ENCODE results near the gene MATN3. TPM values are rescaled to one million over a fixed set of nuclear protein-coding genes. Genes with fewer than 3 reads are reported as not detected.

The MATN3 gene, protein sequence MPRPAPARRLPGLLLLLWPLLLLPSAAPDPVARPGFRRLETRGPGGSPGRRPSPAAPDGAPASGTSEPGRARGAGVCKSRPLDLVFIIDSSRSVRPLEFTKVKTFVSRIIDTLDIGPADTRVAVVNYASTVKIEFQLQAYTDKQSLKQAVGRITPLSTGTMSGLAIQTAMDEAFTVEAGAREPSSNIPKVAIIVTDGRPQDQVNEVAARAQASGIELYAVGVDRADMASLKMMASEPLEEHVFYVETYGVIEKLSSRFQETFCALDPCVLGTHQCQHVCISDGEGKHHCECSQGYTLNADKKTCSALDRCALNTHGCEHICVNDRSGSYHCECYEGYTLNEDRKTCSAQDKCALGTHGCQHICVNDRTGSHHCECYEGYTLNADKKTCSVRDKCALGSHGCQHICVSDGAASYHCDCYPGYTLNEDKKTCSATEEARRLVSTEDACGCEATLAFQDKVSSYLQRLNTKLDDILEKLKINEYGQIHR
- polyA plus RNA-seq, result 2.5 TPM
- long read RNA-seq, donor 1, result 0 reads
- long read RNA-seq, donor 2, partial matches to known transcripts, result 0 of 2 reads
- long read RNA-seq, donor 2, other reads (novel, unspliced or antisense), result 0 of 2 reads
- long read RNA-seq, donor 3, result 0 reads
- long read RNA-seq, donor 4, result 0 reads
- long read RNA-seq, donor 5, result 0 reads
- long read RNA-seq, donor 6, partial matches to known transcripts, result 0 of 1 reads
- long read RNA-seq, donor 6, other reads (novel, unspliced or antisense), result 0 of 1 reads
- long read RNA-seq, donor 7, result 0 reads
- long read RNA-seq, donor 8, transcript MATN3-201 (8 exons, 2,524 nt), result major isoform, 5 of 5 reads
- long read RNA-seq, donor 8, partial matches to known transcripts, result 0 of 5 reads
- long read RNA-seq, donor 8, other reads (novel, unspliced or antisense), result 0 of 5 reads
- long read RNA-seq, donor 9, result 0 reads
- long read RNA-seq, donor 10, partial matches to known transcripts, result 0 of 1 reads
- long read RNA-seq, donor 10, other reads (novel, unspliced or antisense), result 0 of 1 reads
- long read RNA-seq, donor 11, partial matches to known transcripts, result 0 of 1 reads
- long read RNA-seq, donor 11, other reads (novel, unspliced or antisense), result 0 of 1 reads

DNA sequence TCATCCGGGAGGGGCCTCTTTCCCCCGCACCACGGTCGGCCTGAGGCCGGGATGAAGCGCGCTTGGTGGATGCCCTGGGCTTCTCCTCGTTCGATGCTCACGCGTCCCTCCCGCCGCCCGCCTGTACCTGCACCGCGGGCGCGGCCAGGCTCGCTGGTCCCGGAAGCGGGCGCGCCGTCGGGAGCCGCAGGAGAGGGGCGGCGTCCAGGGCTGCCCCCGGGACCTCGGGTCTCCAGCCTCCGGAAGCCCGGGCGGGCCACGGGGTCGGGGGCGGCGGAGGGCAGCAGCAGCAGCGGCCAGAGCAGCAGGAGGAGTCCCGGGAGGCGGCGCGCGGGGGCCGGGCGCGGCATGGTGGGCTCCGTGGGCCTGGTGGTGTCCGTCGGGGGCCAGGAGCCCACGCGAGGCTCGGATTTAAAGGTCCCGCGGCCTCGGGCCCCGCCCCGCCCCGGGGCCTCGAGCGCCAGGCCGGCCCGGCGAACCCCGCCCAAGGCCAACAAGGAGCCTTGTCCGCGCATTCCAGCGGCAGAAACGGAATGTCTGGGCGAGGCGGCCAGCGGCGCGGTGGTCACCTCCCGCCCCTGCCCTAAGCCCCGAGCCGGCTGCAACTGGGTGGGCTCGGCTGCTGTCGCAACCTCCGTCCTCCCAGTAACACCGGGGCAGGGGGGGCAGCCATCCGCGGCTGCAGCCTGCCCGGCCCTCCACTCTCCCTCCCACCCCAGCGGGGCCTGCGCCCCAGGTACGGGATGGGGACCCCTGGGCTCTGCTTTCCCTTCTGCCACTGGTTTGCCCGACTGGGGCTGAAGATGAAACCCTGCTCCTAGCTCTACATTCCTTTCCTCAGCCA lies at the start of gene MATN3:
TSS of gene MATN3 (minus strand) at position 387 of the 844 bp plus-strand sequence. CDS start at position 350, 37 bp downstream.
- Histone ChIP-seq H3K27me3 (ENCODE audit: control insufficient read depth, insufficient read depth, low read length) (peaks cover 37% of the 10 kb centered on the region), H3K4me3 (ENCODE audit: low read length) (peak within 1 kb of the TSS; percentile 19), H3K9me3 (ENCODE audit: control insufficient read depth, low read depth, low read length) (no peaks in the 10 kb centered on the region), H3K4me1 (ENCODE audit: control insufficient read depth, insufficient read depth, low read length) (no peaks in the 10 kb centered on the region), H3K27ac (ENCODE audit: low read length) (no peak within 1 kb of the TSS), H3K36me3 (ENCODE audit: control insufficient read depth, insufficient read depth, low read length) (no peaks in the 10 kb centered on the region)
- DNase-seq, result peak in 1 of 2 donors; percentile 41
- WGBS (ENCODE audit: insufficient coverage, low lambda C conversion rate), result no CpG with 5 or more reads among the region's 87 CpGs

DNA sequence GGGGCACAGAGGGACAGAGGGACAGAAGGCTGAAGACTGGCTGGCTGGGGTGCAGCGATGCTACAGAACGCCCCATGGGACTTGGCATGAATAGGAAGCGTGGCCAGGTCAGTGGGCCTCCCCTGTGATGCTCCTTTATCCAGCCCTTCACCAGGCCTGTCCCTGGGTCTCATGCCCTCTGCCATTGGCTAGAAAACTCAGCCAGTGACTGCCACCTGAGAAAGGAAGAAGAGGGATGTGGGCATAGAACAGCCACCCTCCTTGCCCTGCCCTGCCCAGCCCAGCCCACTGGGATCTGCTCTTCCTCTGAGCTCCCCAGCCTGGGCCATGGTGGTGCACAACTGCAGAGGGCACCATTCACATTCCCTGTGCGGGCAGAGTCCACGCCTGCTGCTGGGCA lies 49.5 kb upstream of the MATN3 start:
- DNase-seq, result no peak
- H3K9me3 ChIP-seq (ENCODE audit: control insufficient read depth, low read depth, low read length), result no peaks in the 10 kb centered on the region
- no peak overlapping the region for H3K4me3 ChIP-seq (ENCODE audit: low read length)
- H3K4me1 ChIP-seq (ENCODE audit: control insufficient read depth, insufficient read depth, low read length), result no peaks in the 10 kb centered on the region
- WGBS (ENCODE audit: insufficient coverage, low lambda C conversion rate), result no CpG with 5 or more reads among the region's 5 CpGs
- H3K27ac ChIP-seq (ENCODE audit: low read length), result peak overlapping the region; percentile 61
- no peaks in the 10 kb centered on the region for H3K27me3 ChIP-seq (ENCODE audit: control insufficient read depth, insufficient read depth, low read length)
- H3K36me3 ChIP-seq (ENCODE audit: control insufficient read depth, insufficient read depth, low read length), result no peaks in the 10 kb centered on the region

DNA sequence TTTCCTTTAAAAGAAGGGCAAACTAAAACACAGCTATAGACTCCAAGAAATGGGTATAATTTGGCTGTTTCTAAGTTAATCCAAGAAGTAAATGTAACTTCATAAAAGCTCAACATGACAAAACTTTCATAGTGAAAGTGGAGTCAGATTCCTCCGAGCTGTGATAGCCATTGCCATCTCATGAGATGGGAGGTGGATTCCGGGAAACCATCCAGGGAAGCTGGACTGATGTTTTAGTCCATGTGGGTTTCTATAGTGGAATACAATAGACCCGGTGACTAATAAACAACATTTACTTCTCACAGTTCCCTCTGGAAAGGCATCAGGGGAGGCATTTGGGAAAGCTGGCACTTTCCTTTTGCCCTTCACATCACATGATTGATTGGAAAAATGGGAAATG lies 49.0 kb upstream of the MATN3 start:
- H3K27me3 ChIP-seq (ENCODE audit: control insufficient read depth, insufficient read depth, low read length), result no peaks in the 10 kb centered on the region
- 60% methylated on average over 1 of the region's 3 CpGs for WGBS (ENCODE audit: insufficient coverage, low lambda C conversion rate)
- no peaks in the 10 kb centered on the region for H3K9me3 ChIP-seq (ENCODE audit: control insufficient read depth, low read depth, low read length)
- DNase-seq, result no peak
- H3K27ac ChIP-seq (ENCODE audit: low read length), result no peak overlapping the region
- H3K36me3 ChIP-seq (ENCODE audit: control insufficient read depth, insufficient read depth, low read length), result no peaks in the 10 kb centered on the region
- no peaks in the 10 kb centered on the region for H3K4me1 ChIP-seq (ENCODE audit: control insufficient read depth, insufficient read depth, low read length)
- no peak overlapping the region for H3K4me3 ChIP-seq (ENCODE audit: low read length)

DNA sequence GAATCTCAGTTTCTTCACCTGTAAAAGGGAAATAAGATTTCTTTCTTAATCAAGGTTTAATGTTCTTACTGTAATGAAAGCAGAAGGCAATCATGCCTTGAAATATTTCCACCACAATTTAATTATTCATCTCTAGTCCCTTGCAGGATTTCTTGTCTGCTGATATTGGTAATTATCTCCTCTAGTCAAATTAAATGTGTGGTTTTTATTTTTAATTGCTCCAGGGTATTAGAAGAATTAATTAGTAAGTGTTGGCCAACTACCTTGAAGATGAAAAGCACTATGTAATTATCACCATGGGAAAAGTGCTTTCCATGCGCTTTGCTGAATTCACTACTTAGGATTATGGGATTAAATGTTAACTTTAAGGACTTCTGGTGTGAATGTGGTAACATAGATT lies 47.6 kb upstream of the MATN3 start:
- no peaks in the 10 kb centered on the region for H3K36me3 ChIP-seq (ENCODE audit: control insufficient read depth, insufficient read depth, low read length)
- no peak for DNase-seq
- no peaks in the 10 kb centered on the region for H3K27me3 ChIP-seq (ENCODE audit: control insufficient read depth, insufficient read depth, low read length)
- no peak overlapping the region for H3K4me3 ChIP-seq (ENCODE audit: low read length)
- no peaks in the 10 kb centered on the region for H3K9me3 ChIP-seq (ENCODE audit: control insufficient read depth, low read depth, low read length)
- H3K4me1 ChIP-seq (ENCODE audit: control insufficient read depth, insufficient read depth, low read length), result no peaks in the 10 kb centered on the region
- no CpG with 5 or more reads among the region's 1 CpG for WGBS (ENCODE audit: insufficient coverage, low lambda C conversion rate)
- H3K27ac ChIP-seq (ENCODE audit: low read length), result no peak overlapping the region

DNA sequence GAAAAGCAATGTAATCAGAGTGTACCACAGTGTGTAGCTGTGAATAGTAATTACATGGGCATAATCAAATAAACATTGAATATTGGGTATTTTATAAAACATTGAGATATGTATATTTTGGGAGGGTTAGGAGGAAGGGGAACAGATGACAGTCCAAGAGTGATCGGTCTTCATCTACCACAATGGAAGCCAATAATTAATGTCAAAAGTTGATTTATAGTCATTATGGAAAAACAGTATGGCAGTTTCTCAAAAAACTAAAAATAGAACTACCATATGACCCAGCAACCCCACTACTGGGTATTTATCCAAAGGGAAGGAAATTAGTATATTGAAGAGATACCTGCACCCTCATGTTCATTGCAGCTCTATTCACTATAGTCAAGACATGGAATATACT lies 44.8 kb upstream of the MATN3 start:
- WGBS (ENCODE audit: insufficient coverage, low lambda C conversion rate), result 100% methylated on average over 1 of the region's 1 CpG

DNA sequence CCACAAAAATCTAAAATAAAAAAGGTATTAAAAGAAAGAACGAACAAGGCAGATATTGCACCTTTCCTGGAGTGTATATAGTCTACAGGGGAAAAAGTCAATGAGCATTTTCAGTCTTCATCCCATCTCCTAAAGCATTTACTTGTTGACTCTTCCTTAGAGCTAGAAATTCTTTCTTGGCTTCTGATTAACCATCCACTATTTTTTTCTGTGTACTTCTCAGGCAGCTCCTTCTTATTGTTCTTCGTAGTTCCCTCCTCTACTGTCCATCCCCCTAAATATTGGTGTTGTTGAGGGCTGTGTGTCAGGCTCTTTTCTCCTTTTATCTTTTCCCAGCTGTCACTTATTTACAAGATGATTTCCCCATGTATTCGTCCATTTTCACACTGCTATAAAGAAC lies 42.5 kb upstream of the MATN3 start:
- no peak overlapping the region for H3K27ac ChIP-seq (ENCODE audit: low read length)
- no peaks in the 10 kb centered on the region for H3K36me3 ChIP-seq (ENCODE audit: control insufficient read depth, insufficient read depth, low read length)
- H3K27me3 ChIP-seq (ENCODE audit: control insufficient read depth, insufficient read depth, low read length), result no peaks in the 10 kb centered on the region
- no peak overlapping the region for H3K4me3 ChIP-seq (ENCODE audit: low read length)
- DNase-seq, result no peak
- 56% methylated on average over 1 of the region's 3 CpGs for WGBS (ENCODE audit: insufficient coverage, low lambda C conversion rate)
- H3K4me1 ChIP-seq (ENCODE audit: control insufficient read depth, insufficient read depth, low read length), result peaks cover 2% of the 10 kb centered on the region
- no peaks in the 10 kb centered on the region for H3K9me3 ChIP-seq (ENCODE audit: control insufficient read depth, low read depth, low read length)

More for the DNA sequence above, 44.8 kb upstream of the MATN3 start:
- Histone ChIP-seq H3K9me3 (ENCODE audit: control insufficient read depth, low read depth, low read length) (no peaks in the 10 kb centered on the region), H3K27ac (ENCODE audit: low read length) (no peak overlapping the region), H3K27me3 (ENCODE audit: control insufficient read depth, insufficient read depth, low read length) (no peaks in the 10 kb centered on the region), H3K36me3 (ENCODE audit: control insufficient read depth, insufficient read depth, low read length) (no peaks in the 10 kb centered on the region), H3K4me1 (ENCODE audit: control insufficient read depth, insufficient read depth, low read length) (peaks cover 2% of the 10 kb centered on the region), H3K4me3 (ENCODE audit: low read length) (no peak overlapping the region)
- no peak for DNase-seq

DNA sequence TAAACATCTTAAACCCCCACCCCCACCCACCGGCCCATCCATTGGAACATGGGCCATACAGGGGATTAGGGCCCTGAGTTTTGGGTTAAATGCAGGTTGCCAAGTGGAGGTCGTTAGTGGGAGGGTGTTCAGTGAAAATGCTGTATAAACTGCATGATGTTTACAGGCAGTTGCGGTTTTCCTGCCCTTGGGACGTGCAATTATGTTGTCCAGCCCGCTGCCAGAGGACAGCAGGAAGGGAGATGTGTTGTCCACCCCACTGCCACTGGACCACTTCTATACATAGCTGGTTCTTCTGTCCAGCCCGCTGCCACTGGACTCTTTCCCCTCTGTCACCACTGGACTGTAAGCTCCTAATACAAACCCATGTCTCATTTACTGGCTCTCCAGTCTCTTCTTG lies 41.7 kb upstream of the MATN3 start:
- Histone ChIP-seq H3K4me3 (ENCODE audit: low read length) (no peak overlapping the region), H3K36me3 (ENCODE audit: control insufficient read depth, insufficient read depth, low read length) (no peaks in the 10 kb centered on the region), H3K4me1 (ENCODE audit: control insufficient read depth, insufficient read depth, low read length) (peaks cover 2% of the 10 kb centered on the region), H3K9me3 (ENCODE audit: control insufficient read depth, low read depth, low read length) (no peaks in the 10 kb centered on the region), H3K27ac (ENCODE audit: low read length) (no peak overlapping the region), H3K27me3 (ENCODE audit: control insufficient read depth, insufficient read depth, low read length) (no peaks in the 10 kb centered on the region)
- no peak for DNase-seq
- WGBS (ENCODE audit: insufficient coverage, low lambda C conversion rate), result no CpG with 5 or more reads among the region's 6 CpGs

DNA sequence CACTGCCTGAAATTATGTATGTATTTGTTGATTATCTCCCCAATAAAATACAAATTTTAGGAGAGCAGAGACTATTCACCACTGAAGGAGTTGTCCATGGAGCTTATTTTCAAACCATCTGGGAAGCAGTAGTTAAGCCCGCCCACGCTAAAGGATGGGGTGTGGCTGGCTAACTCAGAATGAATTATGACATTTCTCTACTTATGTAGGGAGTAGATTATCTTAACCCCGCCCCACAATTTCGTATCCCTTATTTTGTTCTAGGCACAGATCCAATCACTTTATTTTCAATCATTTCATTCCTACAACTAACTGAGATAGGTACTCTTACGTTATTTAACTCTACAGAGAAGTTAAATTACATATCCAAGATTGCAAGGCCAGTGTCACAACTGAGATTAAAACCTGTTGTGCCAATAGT lies 40.4 kb upstream of the MATN3 start:
- Histone ChIP-seq H3K27ac (ENCODE audit: low read length) (peak overlapping the region; percentile 99), H3K4me1 (ENCODE audit: control insufficient read depth, insufficient read depth, low read length) (peaks cover 9% of the 10 kb centered on the region), H3K36me3 (ENCODE audit: control insufficient read depth, insufficient read depth, low read length) (no peaks in the 10 kb centered on the region), H3K4me3 (ENCODE audit: low read length) (peak overlapping the region; percentile 78), H3K9me3 (ENCODE audit: control insufficient read depth, low read depth, low read length) (no peaks in the 10 kb centered on the region), H3K27me3 (ENCODE audit: control insufficient read depth, insufficient read depth, low read length) (no peaks in the 10 kb centered on the region)
- peak; percentile 61 to 82 for DNase-seq
- WGBS (ENCODE audit: insufficient coverage, low lambda C conversion rate), result 10% methylated on average over 2 of the region's 5 CpGs

DNA sequence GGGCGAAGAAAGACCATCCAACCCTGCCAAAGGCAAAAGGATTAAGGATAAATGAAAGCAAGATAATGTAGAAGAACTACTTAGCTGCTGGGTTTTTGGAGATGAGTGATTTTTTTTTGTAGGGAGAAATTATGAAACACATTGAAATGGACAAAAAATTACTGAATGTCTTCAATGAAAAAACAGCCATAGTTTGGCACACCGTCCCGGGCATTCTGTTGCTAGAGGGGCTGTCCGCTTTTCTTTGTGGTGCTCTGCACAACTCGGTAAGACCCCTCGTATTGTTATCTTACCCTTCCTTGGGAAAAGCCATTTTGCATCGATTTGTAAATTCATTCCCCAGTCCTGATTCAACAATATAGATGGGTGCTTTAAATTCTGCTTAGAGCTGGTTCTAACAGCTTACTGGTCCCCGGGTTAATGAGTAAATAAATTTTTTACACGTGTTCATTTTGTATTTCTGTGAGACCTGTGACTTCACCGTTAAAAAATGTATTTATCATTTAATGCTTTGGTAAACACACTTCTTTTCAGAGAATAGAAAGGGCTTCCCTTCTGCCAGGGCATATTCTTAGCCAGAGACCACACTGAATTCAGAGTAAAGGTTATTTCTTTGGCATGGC lies 39.9 kb upstream of the MATN3 start:
- H3K27ac ChIP-seq (ENCODE audit: low read length), result peak overlapping the region; percentile 99
- no peaks in the 10 kb centered on the region for H3K27me3 ChIP-seq (ENCODE audit: control insufficient read depth, insufficient read depth, low read length)
- 0% methylated on average over 1 of the region's 10 CpGs for WGBS (ENCODE audit: insufficient coverage, low lambda C conversion rate)
- peak in 1 of 2 donors; percentile 71 for DNase-seq
- H3K4me1 ChIP-seq (ENCODE audit: control insufficient read depth, insufficient read depth, low read length), result peaks cover 9% of the 10 kb centered on the region
- H3K9me3 ChIP-seq (ENCODE audit: control insufficient read depth, low read depth, low read length), result no peaks in the 10 kb centered on the region
- peak overlapping the region; percentile 78 for H3K4me3 ChIP-seq (ENCODE audit: low read length)
- H3K36me3 ChIP-seq (ENCODE audit: control insufficient read depth, insufficient read depth, low read length), result no peaks in the 10 kb centered on the region

Measured in large intestine (tissue), 12 donors.